CD14-positive monocyte (primary cell): ENCODE results near the gene KRTAP4-2. TPM values are rescaled to one million over a fixed set of nuclear protein-coding genes. Genes with fewer than 3 reads are reported as not detected.
"Not testable (repeated sequence)": the region's sequence is repeated elsewhere in the genome, so short reads cannot be mapped to it uniquely, and the experiment has no call there.

Experiments used
- DNase-seq, 3 donors: peaks; one replicate each; pipeline ENCODE4 v3.0.0-alpha.2; 2011 to 2022
- H2AFZ ChIP-seq: 2 replicates; pipeline ENCODE4 v1.6.0; 2012; ENCODE audit warnings: mild to moderate bottlenecking, low read depth, low read length, inconsistent platforms; ENCODE audit not compliant: insufficient read depth, poor library complexity, severe bottlenecking
- H3K27ac ChIP-seq, 2 donors: 1 replicate in 1 of 2; 2 replicates in 1 of 2; pipeline ENCODE4 v1.5.1; 2012 to 2013; ENCODE audit warnings: low read length in 2 of 2, control low read depth in 1 of 2, inconsistent platforms in 1 of 2, low read depth in 1 of 2, mild to moderate bottlenecking in 1 of 2
- H3K27me3 ChIP-seq, 2 donors: one replicate each; pipeline versions ENCODE4 v1.6.0 to v1.6.1; 2011 to 2013; ENCODE audit warnings: low read length in 2 of 2; ENCODE audit not compliant: control insufficient read depth in 2 of 2, insufficient read depth in 2 of 2
- H3K36me3 ChIP-seq, 2 donors: replicated peaks in 1 of 2; 1 replicate in 1 of 2; 2 replicates in 1 of 2; pipeline versions ENCODE4 v1.5.1 to v1.6.1; 2012 to 2013; ENCODE audit warnings: low read length in 2 of 2, control low read depth in 1 of 2, inconsistent platforms in 1 of 2, mild to moderate bottlenecking in 1 of 2; ENCODE audit not compliant: insufficient read depth in 2 of 2, control insufficient read depth in 1 of 2
- H3K4me1 ChIP-seq, 2 donors: 1 replicate in 1 of 2; 2 replicates in 1 of 2; pipeline versions ENCODE4 v1.5.1 to v1.6.1; 2012 to 2013; ENCODE audit warnings: low read length in 2 of 2, control low read depth in 1 of 2, inconsistent platforms in 1 of 2, mild to moderate bottlenecking in 1 of 2, moderate library complexity in 1 of 2; ENCODE audit not compliant: insufficient read depth in 2 of 2, control insufficient read depth in 1 of 2
- H3K4me2 ChIP-seq: replicated peaks from 2 replicates; pipeline ENCODE3; 2012; ENCODE audit warnings: low read length, moderate library complexity, mild to moderate bottlenecking; ENCODE audit not compliant: poor library complexity, severe bottlenecking; ENCODE audit errors: extremely low read depth
- H3K4me3 ChIP-seq, 3 experiments: fragments of 200-600 bp in 1 of 3; sonication (generic) in 1 of 3; replicated peaks in 1 of 3; 1 replicate in 2 of 3; 2 replicates in 1 of 3; pipeline ENCODE4 v1.5.1; 2011 to 2013; ENCODE audit warnings: low read length in 3 of 3, mild to moderate bottlenecking in 3 of 3, control low read depth in 2 of 3, low read depth in 2 of 3, inconsistent platforms in 1 of 3, moderate library complexity in 1 of 3
- H3K79me2 ChIP-seq: 2 replicates; pipeline ENCODE4 v1.6.0; 2012; ENCODE audit warnings: mild to moderate bottlenecking, control low read depth, inconsistent platforms, low read length, moderate library complexity; ENCODE audit not compliant: insufficient read depth
- H3K9ac ChIP-seq: 2 replicates; pipeline ENCODE4 v1.6.0; 2017; ENCODE audit warnings: low read length, mild to moderate bottlenecking; ENCODE audit not compliant: insufficient read depth, poor library complexity, severe bottlenecking
- H3K9me3 ChIP-seq, 2 donors: replicated peaks in 1 of 2; 1 replicate in 1 of 2; 2 replicates in 1 of 2; pipeline versions ENCODE4 v1.5.1 to v1.6.1; 2012 to 2013; ENCODE audit warnings: low read length in 2 of 2, control low read depth in 1 of 2; ENCODE audit not compliant: control insufficient read depth in 1 of 2, insufficient read depth in 1 of 2
- H4K20me1 ChIP-seq: 2 replicates; pipeline ENCODE4 v1.6.0; 2012; ENCODE audit warnings: mild to moderate bottlenecking, low read length, control low read depth, moderate library complexity; ENCODE audit not compliant: insufficient read depth
- H3K27ac Mint-ChIP-seq, 7 donors: one replicate each; pipeline ENCODE4 v1.8.0; 2020; ENCODE audit warnings: mild to moderate bottlenecking in 7 of 7, mixed read lengths in 7 of 7, moderate library complexity in 6 of 7, inconsistent platforms in 2 of 7
- H3K27me3 Mint-ChIP-seq, 3 donors: one replicate each; pipeline ENCODE4 v1.8.0; 2021 to 2022; ENCODE audit warnings: low read depth in 3 of 3, mild to moderate bottlenecking in 3 of 3, mixed read lengths in 3 of 3, moderate library complexity in 3 of 3, inconsistent platforms in 1 of 3
- H3K36me3 Mint-ChIP-seq, 2 donors: one replicate each; pipeline ENCODE4 v1.8.0; 2020; ENCODE audit warnings: mixed read lengths in 2 of 2, inconsistent platforms in 1 of 2, mild to moderate bottlenecking in 1 of 2
- H3K4me1 Mint-ChIP-seq: one replicate; pipeline ENCODE4 v1.8.0; 2020; ENCODE audit warnings: mild to moderate bottlenecking, mixed read lengths
- H3K4me3 Mint-ChIP-seq, 2 donors: one replicate each; pipeline ENCODE4 v1.8.0; 2020; ENCODE audit warnings: mild to moderate bottlenecking in 2 of 2, mixed read lengths in 2 of 2, moderate library complexity in 1 of 2
- H3K9me3 Mint-ChIP-seq, 7 donors: one replicate each; pipeline ENCODE4 v1.8.0; 2020 to 2022; ENCODE audit warnings: mixed read lengths in 7 of 7, mild to moderate bottlenecking in 6 of 7, moderate library complexity in 6 of 7, inconsistent platforms in 2 of 7
- WGBS: methylation state at CpG from one replicate; pipeline ENCODE4 v1.1.5; 2013; ENCODE audit warnings: missing lambda C conversion rate; ENCODE audit not compliant: insufficient coverage; 5-methylcytosine and 5-hydroxymethylcytosine counted together
- intact Hi-C, 2 donors: fragments of 100-400 bp; cut with micrococcal nuclease; formaldehyde crosslinking; loops; one replicate each; pipeline versions ENCODE4 v1.15.0 to v1.15.1; 2023
- polyA plus RNA-seq, 3 donors: library from polyadenylated mRNA; depleted of rRNA in 1 of 3; unstranded in 2 of 3; stranded (reverse) in 1 of 3; fragments of 300-500 nt in 2 of 3; fragments of >200 nt in 1 of 3; fragmentation: Illumina TruSeq in 2 of 3; gene quantifications; 1 replicate in 2 of 3; 2 replicates in 1 of 3; pipeline ENCODE4 v1.2.3, GENCODE V29; 2012 to 2021
- TF ChIP-seq, protein P1 (sequence below): fragments of 200-600 bp; IDR thresholded peaks from one replicate; pipeline ENCODE4 v1.8.0; 2022; ENCODE audit warnings: antibody characterized with exemption, mild to moderate bottlenecking

The KRTAP4-2 gene
- polyA plus RNA-seq, 3 donors = not detected

DNA sequence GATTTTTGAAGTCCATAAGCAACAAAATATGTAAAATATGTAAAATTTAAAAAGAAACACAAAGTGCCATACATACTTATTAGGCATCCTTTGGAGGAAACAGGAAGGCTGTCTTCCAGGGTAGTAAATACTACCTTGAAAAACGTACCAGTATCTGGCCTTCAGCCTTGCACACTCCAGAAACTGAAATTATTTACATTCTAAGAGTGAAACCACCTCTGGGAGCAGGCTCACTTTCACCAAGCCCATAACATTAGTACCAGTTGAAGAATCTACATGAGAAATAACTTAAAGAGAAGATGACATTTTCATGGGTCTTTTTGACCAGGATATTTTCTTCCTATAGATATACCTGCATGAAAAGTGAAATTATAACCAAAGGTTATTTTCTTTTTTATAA, 18.0 kb upstream of the KRTAP4-2 start:
- intact Hi-C loops = no loop called here
- Histone ChIP-seq H2AFZ (no peak overlapping the region), H3K9me3 (no peaks in the 10 kb centered on the region), H3K4me1 (no peaks in the 10 kb centered on the region), H3K27me3 (no peaks in the 10 kb centered on the region), H3K79me2 (no peaks in the 10 kb centered on the region), H3K9ac (no peak overlapping the region), H3K4me2 (no peak overlapping the region), H3K4me3 (no peak overlapping the region), H3K36me3 (no peaks in the 10 kb centered on the region), H4K20me1 (no peaks in the 10 kb centered on the region), H3K27ac (no peak overlapping the region)
- H3K36me3 Mint-ChIP-seq = no peaks in the 10 kb centered on the region
- peaks cover 2 to 3% (median 3%) of the 10 kb centered on the region in 3 donors for H3K27me3 Mint-ChIP-seq
- no peaks in the 10 kb centered on the region for H3K4me1 Mint-ChIP-seq
- WGBS = no CpG with 5 or more reads among the region's 1 CpG
- no peak overlapping the region for H3K27ac Mint-ChIP-seq
- TF ChIP-seq, protein P1, sequence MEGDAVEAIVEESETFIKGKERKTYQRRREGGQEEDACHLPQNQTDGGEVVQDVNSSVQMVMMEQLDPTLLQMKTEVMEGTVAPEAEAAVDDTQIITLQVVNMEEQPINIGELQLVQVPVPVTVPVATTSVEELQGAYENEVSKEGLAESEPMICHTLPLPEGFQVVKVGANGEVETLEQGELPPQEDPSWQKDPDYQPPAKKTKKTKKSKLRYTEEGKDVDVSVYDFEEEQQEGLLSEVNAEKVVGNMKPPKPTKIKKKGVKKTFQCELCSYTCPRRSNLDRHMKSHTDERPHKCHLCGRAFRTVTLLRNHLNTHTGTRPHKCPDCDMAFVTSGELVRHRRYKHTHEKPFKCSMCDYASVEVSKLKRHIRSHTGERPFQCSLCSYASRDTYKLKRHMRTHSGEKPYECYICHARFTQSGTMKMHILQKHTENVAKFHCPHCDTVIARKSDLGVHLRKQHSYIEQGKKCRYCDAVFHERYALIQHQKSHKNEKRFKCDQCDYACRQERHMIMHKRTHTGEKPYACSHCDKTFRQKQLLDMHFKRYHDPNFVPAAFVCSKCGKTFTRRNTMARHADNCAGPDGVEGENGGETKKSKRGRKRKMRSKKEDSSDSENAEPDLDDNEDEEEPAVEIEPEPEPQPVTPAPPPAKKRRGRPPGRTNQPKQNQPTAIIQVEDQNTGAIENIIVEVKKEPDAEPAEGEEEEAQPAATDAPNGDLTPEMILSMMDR = no peak
- DNase-seq = no peak
- H3K9me3 Mint-ChIP-seq = peaks cover 0 to 8% (median 2%) of the 10 kb centered on the region in 7 donors
- H3K4me3 Mint-ChIP-seq = no peak overlapping the region

DNA sequence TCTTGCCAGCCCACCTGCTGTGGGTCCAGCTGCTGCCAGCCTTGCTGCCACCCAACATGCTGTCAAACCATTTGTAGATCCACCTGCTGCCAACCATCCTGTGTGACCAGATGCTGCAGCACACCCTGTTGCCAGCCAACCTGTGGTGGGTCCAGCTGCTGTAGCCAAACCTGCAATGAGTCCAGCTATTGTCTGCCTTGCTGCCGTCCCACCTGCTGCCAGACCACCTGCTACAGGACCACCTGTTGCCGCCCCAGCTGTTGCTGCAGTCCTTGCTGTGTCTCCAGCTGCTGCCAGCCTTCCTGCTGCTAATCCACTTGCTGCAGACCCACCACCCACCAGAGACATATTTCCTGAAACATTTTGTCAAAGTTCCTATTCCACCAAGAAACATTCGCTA, 12.3 kb upstream of the KRTAP4-2 start:
- no peak overlapping the region for H3K27ac ChIP-seq
- H3K4me3 ChIP-seq = no peak overlapping the region
- no peak for DNase-seq
- Mint-ChIP-seq H3K27ac (peak overlapping the region in 1 of 7 donors; percentile 16), H3K9me3 (peaks cover 0 to 4% (median 0%) of the 10 kb centered on the region in 7 donors), H3K4me1 (no peaks in the 10 kb centered on the region), H3K4me3 (no peak overlapping the region), H3K27me3 (peaks cover 7 to 11% (median 8%) of the 10 kb centered on the region in 3 donors), H3K36me3 (no peaks in the 10 kb centered on the region)
- H4K20me1 ChIP-seq = no peaks in the 10 kb centered on the region
- no peak overlapping the region for H3K4me2 ChIP-seq
- H3K9ac ChIP-seq = no peak overlapping the region
- H3K27me3 ChIP-seq = peaks cover 0 to 3% of the 10 kb centered on the region in 2 donors
- TF ChIP-seq, protein P1 = no peak
- no peaks in the 10 kb centered on the region for H3K9me3 ChIP-seq
- H2AFZ ChIP-seq = no peak overlapping the region
- H3K4me1 ChIP-seq = no peaks in the 10 kb centered on the region
- intact Hi-C loops = no loop called here
- WGBS = 88% methylated on average over 3 of the region's 3 CpGs
- no peaks in the 10 kb centered on the region for H3K36me3 ChIP-seq
- no peaks in the 10 kb centered on the region for H3K79me2 ChIP-seq

DNA sequence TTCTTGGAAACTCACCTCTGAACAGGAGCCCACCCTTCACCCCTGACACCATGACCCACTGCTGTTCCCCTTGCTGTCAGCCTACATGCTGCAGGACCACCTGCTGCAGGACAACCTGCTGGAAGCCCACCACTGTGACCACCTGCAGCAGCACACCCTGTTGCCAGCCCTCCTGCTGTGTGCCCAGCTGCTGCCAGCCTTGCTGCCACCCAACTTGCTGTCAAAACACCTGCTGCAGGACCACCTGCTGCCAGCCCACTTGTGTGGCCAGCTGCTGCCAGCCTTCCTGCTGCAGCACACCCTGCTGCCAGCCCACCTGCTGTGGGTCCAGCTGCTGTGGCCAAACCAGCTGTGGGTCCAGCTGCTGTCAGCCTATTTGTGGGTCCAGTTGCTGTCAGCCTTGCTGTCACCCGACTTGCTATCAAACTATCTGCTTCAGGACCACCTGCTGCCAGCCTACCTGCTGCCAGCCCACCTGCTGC, 11.9 kb upstream of the KRTAP4-2 start, which contains the start of gene KRTAP9-1:
Gene KRTAP9-1 (plus strand): TSS at position 51 of the 482 bp plus-strand sequence. CDS start 0 bp downstream, at position 51.
- H3K4me1 Mint-ChIP-seq, H3K79me2 ChIP-seq, H3K9me3 Mint-ChIP-seq, H3K27me3 ChIP-seq, H3K4me3 Mint-ChIP-seq, DNase-seq, H3K9ac ChIP-seq, H3K4me1 ChIP-seq, H4K20me1 ChIP-seq, H3K4me3 ChIP-seq, H2AFZ ChIP-seq, H3K4me2 ChIP-seq, H3K36me3 ChIP-seq, H3K36me3 Mint-ChIP-seq, H3K9me3 ChIP-seq, intact Hi-C loops, H3K27ac ChIP-seq: not testable (repeated sequence)
- Mint-ChIP-seq H3K27me3 (peaks cover 7 to 13% (median 8%) of the 10 kb centered on the region in 3 donors), H3K27ac (peak within 1 kb of the TSS in 1 of 7 donors; percentile 16)
- WGBS = 82% methylated on average over 1 of the region's 1 CpG
